GM21619 (cell line): Measurements from ENCODE around the gene LEKR1.
A peak's percentile ranks its signal among the peaks of the same experiment; 100 is the strongest.
"Not testable (repeated sequence)": the region's sequence is repeated elsewhere in the genome, so short reads cannot be mapped to it uniquely, and the experiment has no call there.

Experiments used
- ATAC-seq: cut with Tn5 transposase; IDR thresholded peaks from one replicate; pipeline ENCODE4 v1.9.1; 2021; ENCODE audit not compliant: unreplicated experiment

The LEKR1 gene

DNA sequence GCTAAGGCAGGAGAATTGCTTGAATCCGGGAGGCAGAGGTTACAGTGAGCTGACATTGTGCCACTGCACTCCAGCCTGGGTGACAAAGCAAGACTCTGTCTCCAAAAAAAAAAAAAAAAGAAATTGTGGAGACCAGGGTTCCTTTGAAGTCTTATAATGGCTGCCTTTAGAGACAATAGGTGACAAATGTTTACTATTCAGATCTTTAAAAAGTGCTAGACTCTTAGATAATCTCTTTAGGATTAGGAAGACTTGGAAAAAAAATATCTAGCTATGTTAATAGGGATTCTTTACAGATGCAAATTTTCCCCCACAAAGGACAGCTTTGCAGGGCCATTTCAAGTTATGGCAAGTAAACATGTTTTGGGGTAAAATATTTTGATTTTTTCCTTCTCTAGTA, 71.7 kb downstream of the LEKR1 start:
- not testable (repeated sequence) for ATAC-seq

DNA sequence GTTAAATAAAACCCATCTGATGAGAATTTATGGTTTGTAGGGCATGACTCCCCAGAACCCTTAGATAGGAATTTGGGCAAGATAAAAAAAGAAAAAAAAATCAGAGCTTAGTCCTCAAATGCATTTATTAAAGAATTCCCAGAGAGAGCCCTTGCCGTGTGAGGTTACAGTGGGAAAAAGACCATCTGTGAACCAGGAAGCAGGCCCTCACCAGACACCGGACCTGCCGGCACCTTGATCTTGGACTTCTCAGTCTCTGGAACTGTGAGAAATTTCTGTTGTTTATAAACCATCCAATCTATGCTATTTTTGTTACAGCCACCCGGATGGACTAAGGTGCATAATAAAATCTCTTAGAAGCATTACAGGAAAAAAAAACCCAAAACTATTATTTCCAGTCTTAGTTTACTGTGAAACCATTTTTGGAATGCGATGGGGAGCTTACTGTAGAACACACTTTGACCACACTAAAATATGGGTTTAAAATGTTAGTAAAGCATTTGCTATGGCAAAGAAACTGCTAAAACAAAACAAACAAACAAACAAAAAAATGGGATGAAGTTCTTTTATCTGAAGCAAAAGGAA, 72.2 kb downstream of the LEKR1 start:
- ATAC-seq: no peak

DNA sequence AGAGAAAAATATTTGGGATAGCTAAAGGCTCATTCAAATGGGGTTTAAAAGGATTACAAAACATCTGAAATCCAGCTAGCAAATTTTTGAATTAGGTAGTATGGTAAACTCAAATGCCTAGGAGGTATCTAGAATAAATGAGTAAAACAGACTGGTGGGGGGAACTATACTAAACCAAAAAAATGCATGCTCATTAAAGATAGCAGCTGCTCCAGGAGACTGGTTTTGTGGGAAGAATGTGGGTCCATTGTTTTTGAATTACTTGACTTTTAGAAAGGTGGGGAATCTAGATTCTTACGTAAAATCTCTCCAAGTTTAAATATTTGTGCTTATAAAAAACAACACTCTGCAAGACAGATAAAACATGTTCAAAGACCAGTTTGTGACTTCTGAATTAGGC, 73.8 kb downstream of the LEKR1 start:
- no peak for ATAC-seq

DNA sequence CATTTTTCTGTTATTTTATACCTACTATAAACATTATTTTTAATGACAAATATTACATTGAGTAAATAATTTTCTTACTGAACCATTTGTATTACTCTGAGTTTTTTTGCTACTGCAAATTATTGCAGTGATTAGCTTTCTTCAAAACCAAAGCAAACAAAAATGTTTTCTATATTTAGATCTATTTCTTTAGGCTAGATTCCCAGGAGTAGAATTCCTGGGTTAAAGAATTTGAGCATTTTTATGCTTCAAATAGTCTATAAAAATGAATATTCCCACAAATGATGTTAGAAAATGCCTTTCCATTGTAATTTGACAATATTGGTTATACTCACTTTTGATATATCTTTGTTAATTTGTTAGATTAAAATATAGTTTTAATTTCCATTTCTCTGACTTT, 76.8 kb downstream of the LEKR1 start:
- ATAC-seq: no peak

DNA sequence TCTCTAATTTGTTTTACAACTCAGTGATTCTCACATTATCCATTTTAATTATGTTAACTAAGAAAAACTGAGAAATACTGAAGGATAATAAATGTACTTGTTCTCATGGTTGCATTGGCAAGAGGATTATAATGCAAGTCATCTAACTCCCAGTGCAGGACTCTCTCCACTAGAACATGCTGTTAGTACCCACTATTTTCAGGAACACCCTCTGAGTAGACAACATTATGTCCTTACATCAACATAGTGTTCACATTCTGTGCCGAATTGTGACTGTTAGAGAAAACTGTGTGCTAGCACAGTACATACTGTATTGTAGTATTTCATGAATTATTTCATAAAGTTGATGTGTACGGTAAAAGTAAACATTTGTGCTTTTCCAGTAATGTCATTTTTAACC, 80.1 kb downstream of the LEKR1 start:
- ATAC-seq: no peak

DNA sequence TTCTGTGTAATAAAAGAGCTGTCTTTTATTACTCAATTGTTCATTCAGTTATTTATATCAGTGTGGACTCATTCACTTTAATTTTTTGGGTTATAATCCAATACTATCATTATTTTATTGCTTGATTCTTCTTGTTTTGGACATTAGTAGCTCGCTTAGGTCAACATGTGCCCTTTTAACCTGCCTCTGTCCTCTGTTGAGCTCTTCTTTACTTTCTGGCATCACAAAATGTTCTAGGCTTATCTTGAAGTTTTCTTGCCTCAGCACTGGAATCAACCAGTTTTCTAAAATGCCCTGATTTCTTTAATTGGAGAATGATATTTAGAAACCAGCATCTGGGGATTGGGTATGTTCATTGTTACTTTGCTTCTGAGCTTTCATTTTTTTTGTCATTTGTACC, 82.2 kb downstream of the LEKR1 start:
- ATAC-seq: no peak

DNA sequence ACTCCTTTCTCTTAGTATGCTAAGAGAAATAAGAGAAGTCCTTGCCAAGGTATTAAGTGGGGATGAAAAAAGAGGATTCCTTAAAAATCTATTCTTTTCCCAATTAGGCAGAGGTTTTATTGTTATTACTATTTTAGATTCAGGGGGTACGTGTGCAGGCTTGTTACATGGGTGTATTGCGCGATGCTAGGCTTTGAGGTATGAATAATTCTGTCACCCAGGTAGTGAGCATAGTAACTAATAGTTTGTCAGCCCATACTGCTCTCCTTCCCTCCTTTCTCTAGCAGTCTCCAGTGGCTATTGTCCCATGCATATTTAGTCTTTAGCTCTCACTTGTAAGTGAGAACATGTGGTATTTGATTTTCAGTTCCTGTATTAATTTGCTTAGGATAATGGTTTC, 83.9 kb downstream of the LEKR1 start:
- no peak for ATAC-seq

DNA sequence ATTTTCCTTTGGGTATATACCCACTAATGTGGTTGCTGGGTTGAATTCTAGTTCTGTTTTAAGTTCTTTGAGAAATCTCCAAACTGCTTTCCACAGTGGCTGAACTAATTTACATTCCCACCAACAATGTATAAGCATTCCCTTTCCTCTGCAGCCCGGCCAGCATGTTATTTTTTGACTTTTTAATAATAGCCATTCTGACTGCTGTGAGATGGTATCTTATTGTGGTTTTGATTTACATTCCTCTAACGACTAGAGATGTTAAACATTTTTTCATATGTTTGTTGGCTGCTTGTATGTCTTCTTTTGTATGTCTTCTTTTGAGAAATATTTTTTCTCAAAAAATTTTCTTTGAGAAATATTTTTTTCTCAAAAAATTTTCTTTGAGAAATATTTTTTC, 84.7 kb downstream of the LEKR1 start:
- ATAC-seq: not testable (repeated sequence)

DNA sequence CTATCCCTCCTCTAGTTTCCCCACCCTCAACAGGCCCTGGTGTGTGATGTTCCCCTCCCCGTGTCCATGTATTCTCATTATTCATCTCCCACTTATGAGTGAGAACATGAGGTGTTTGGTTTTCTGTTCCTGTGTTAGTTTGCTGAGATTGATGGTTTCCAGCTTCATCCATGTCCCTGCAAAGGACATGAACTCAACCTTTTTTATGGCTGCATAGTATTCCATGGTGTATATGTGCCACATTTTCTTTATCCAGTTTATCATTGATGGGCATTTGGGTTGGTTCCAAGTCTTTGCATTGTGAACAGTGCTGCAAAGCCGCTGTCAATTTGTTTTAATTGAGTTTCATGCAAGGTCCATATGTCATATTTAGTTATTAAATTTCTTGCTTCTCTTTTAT, 88.1 kb downstream of the LEKR1 start:
- not testable (repeated sequence) for ATAC-seq

DNA sequence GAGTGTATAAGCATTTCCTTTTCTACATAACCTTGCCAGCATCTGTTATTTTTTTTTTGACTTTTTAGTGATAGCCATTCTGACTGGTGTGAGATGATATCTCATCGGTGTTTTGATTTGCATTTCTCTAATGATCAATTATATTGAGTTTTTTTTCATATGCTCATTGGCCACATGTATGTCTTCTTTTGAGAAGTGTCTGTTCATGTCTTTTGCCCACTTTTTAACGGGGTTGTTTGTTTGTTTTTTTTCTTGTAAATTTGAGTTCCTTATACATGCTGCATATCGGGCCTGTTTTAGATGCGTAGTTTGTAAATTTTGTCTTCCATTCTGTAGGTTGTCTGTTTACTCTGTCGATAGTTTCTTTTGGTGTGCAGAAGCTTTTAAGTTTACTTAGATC, 89.2 kb downstream of the LEKR1 start:
- ATAC-seq: no peak

DNA sequence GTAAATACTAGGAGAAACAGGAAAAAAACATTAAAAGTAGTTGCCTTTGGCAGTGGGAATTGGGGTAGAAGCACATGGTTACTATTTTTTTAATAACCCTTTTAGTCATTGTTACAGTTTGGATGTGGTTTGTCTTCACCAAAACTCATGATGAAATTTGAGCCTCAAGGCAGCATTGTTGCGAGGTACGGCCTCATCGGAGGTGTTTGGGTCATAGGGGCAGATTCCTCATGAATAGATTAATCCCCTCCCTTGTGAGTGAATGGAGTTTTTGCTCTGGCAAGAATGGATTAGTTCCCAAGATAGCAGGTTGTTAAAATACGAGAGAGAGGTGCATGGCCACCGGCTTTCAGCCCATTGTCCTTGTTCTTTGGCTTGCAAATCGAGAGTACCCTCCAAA, 92.6 kb downstream of the LEKR1 start:
- ATAC-seq: no peak

DNA sequence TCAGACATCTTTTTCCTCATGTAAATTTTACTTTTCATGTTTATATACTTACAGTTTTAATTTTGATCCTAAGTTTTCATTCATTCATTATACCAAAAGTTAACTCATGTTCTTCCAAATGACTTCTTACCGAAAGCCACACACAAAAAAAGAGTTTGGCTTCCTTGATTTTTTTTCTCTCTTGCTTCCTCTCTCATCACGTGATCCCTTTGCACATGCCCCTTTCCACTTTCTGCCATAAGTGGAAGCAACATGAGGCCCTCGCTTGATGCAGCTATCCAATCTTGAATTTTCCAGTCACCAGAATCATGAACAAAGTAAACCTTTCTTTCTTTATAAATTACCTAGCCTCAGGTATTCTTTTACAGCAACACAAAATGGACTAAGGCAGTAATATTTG, 93.7 kb downstream of the LEKR1 start:
- ATAC-seq: no peak

DNA sequence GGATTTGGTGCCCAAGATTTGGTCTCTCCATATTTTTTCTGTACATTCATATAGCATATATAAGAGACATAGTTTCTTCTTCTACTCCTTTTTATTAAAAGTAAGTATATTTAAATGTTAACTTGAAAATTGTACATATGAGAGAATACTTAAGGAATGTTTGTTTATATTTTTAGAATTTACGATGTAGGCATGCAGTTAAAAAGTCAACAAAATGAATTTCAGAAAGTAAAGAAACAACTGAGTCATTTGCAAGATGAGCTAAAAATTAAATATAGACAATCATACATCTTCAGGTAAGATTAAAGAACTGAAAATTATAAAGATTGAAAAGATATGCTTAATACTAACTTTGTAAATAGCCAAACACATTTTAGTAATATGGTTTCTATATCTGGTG, 94.2 kb downstream of the LEKR1 start:
- no peak for ATAC-seq

DNA sequence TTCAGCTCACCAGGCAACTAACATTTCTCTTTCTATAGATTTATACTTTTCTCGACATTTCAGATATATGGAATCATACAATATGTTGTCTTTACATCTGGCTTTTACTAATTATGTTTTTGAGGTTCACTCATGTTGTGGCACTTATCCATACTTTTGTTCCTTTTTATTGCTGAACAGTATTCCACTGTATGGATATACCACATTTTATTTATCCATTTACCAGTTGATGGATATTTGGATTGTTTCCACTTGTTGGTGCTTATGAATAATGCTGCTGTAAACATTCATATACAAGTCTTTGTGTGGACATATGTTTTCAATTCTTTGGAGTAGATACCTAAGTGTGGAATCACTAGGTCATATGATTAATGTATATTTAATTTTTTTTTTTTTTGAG, 97.2 kb downstream of the LEKR1 start:
- no peak for ATAC-seq

DNA sequence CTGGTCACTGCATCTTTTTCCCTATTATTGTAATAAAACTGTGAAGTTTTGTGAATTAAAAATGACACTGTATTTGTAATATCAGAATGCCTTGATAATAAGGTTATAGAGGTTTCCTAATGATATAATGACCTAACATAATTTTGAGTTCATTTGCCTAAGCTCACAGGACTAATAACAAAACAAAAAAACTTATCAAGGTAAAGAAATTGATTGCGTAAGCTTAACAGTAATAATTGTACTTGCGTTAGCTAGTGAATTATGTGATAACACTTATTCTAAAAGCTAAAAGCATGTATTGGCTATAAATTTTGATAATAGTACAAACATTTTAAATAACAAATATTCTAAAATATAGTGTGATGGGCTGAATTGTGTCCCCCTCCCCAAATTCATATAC, 112.6 kb downstream of the LEKR1 start:
- no peak for ATAC-seq

DNA sequence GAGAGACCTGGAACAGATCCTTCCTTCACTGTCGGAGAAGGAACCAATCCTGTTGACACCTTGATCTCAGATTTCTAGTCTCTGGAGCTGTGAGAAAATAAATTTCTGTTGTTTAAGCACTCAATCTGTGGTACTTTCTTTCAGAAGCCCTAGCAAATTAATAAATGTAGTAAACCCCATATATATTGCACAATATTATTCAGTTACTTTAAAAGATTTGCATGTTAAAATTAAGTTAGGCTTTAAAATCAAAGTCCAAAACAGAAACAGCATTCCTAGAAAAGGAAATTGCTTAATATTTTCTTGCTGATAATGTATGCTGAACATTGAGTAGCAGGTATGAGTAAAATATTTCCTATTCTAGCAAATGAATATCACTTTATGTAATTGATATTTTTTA, 113.2 kb downstream of the LEKR1 start:
- no peak for ATAC-seq

DNA sequence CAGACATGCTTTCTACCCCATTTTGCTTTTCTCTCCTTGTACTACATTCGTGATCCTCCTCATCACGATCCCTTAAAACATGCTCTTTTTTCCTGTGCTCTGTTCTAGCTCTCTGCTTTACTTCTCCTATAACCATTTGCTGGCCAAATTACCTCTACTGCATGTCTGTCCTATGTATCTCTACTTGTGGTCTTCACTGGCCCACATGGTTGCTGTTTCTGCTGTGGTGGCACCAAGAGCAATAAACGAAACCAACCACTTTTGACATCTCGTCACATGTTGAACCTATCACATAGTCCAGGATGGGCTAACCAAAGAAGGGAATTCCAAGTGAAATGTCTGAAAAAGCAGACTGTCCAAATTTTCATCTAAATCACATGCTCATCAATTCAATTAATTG, 115.2 kb downstream of the LEKR1 start:
- no peak for ATAC-seq

DNA sequence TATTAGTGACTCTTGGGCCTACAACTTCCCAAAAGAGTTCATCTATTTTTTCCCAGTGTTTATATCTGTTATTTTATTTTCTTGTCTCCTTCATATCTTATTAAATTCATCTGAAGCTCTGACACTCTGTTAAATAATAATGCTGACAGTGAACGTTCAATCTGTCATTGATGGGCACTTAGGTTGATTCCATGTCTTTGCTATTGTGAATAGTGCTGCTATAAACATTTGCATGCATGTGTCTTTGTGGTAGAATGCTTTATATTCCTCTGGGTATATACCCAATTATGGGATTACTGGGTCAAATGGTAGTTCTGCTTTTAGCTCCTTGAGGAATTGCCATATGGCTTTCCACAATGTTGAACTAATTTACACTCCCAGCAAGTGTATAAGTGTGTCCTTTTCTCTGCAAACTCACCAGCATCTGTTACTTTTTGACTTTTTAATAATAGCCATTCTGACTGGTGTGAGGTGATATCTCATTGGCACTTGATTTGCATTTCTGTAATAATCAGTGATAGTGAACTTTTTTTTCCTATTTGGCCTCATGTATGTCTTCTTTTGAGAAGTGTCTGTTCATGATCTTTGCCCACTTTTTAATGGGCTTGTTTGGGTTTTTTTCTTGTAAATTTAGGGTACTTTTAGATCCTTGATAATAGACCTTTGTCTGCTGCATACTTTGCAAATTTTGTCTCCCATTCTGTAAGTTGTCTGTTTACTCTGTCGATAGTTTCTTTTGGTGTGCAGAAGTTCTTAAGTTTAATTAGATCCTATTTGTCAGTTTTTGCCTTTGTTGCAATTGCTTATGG, 122.5 kb downstream of the LEKR1 start:
- ATAC-seq: no peak

DNA sequence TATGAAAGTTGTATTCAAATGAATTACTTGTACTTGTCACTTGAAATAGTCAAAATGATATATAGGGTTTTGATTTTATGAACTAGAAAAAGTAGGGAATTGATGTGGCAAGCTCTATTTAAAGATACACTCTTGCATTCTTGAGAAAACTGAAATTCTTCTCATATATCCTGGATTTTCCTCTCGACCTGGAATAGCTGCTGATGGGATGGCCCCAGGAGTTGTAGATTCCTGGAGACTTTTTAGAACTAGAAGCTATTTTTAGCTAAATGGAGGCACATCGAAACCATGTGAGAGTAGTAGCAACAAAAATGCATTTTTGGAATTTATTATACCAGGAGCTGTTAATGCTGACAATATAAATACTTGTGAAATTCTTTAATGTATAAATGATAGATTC, 125.9 kb downstream of the LEKR1 start:
- ATAC-seq: no peak

DNA sequence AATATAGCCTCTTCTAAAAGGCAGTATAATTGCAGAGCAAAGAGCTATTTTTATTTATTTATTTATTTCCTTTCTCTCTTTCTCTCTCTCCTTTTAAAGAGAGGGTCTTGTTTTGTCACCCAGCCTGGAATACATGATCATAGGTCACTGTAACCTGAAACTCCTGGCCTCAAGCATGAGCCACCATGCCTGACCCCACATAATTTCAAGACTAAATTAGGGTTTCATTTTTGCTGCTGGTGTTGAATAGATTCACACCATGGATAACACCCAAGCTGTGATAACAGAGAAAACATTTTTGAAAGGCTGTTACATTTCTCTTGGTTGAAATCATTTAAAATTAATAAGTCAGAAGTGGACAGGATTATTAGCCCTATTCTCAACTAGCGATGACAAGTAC, 131.6 kb downstream of the LEKR1 start:
- peak; percentile 54 for ATAC-seq

DNA sequence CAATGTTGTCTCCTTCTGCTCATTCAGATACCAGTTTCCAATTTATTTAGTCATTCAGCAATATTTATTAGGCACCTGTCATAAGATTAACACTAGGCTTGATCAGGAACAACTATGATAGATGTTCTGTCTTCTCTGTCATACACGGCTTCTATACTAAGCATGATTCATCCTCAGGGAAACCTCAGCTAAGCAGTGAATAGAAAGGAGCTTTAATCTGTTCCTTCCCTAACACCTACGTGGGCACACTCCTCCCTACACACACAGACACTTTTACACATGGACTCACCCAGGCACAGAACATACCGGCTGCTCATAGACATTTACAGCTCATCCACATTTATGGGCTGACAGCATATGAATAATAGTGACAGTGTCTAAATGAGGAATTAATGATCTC, 136.9 kb downstream of the LEKR1 start:
- ATAC-seq: no peak

DNA sequence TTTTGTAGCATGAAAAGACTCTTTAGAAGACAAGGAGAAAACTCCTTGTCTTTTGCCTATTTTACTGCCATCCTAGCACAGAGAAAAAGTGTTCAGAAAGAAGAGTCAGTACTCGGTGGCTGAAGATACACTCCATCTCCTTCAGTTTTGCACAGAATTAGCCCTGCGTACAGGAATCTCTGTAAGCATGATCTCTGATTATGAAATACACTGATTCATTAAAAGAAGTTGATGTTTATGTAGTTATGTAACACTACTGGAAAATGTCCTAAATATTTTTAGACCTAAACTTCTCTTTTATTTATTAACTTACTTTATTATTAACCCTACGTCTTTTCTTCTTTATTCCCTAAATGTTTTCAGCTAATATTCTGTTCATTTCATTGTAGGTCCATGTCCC, 138.4 kb downstream of the LEKR1 start:
- no peak for ATAC-seq

DNA sequence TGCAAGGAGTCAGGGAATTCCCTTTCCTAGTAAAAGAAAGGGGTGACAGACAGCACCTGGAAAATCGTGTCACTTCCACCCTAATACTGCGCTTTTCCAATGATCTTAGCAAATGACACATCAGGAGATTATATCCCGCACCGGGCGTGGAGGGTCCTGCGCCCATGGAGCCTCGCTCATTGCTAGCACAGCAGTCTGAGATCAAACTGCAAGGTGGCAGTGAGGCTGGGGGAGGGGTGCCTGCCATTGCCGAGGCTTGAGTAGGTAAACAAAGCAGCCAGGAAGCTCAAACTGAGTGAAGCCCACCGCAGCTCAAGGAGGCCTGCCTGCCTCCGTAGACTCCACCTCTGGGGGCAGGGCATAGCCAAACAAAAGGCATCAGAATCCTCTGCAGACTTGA, 140.2 kb downstream of the LEKR1 start:
- not testable (repeated sequence) for ATAC-seq
